Sigmoid colon (tissue), 4 donors: ENCODE results near the gene KIF15.

Experiments used
- EP300 ChIP-seq, 4 donors: sonication (generic); formaldehyde crosslinking; IDR thresholded peaks; one replicate each; pipeline ENCODE4 v1.6.1; 2017; ENCODE audit warnings: antibody characterized with exemption in 4 of 4
- POLR2A ChIP-seq, 2 donors: fragments of 450-650 bp; IDR thresholded peaks; one replicate each; pipeline ENCODE4 v1.6.1; 2016; ENCODE audit warnings: antibody characterized with exemption in 2 of 2, mild to moderate bottlenecking in 2 of 2, moderate library complexity in 2 of 2
- POLR2AphosphoS5 ChIP-seq, 4 donors: sonication (generic); formaldehyde crosslinking; IDR thresholded peaks; one replicate each; pipeline ENCODE4 v1.6.1; 2017; ENCODE audit warnings: antibody characterized with exemption in 4 of 4
- TF ChIP-seq, protein P1 (sequence below), 4 experiments: fragments of 450-650 bp in 3 of 4; fragments of 200-600 bp in 1 of 4; IDR thresholded peaks; one replicate each; pipeline ENCODE4 v1.5.1; 2016 to 2019; ENCODE audit warnings: antibody characterized with exemption in 4 of 4, mild to moderate bottlenecking in 3 of 4, moderate library complexity in 2 of 4

DNA sequence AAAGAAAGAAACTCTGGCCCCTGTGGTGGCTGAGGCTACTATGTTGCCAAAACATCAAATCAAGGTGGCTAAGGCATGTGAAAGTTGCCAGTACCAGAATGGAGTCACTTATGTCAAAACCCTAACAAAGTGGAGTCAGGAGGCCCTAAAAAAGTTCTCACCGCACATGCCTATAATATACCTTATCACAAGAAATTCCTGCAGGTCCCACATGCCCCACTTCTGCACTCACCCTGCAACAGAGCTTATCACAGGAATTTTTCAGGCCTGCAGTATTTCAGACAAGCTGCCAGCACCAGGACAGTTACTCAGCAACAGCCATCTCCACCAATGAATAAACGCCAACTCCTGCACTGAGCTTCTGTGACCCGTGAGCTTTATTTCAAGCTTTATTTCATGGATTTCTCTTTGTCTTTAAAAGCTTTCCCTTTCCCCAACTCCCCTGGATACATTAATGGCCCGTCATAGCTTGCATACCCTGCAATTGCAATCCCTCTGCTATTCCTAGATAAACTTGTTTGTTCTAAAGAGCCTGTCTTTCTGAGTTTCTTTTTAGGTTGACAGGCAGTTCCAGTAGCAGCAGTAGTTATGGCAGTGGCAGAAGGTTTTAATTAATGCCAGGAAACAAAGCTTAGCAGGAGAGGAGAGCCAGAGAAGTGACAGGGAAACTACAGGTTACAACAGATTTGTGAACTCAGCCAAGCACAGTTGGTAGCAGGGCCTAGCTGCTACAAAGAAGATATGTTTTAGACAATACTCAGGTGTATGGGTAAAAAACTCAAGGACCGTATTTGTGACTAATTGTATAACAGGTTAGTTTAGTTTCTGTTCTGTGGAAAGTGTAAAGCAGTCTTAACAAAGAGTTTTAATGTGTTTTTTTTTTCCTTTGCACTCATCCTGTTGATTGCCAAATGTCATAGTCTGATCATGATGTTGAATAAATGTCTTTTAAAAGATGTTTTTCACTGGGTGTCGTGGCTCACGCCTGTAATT, 84.2 kb downstream of the KIF15 start:
- TF ChIP-seq POLR2A (IDR thresholded peaks at IDR 0.05) (no peak), POLR2AphosphoS5 (IDR thresholded peaks at IDR 0.05) (peak in 2 of 4 donors; percentile 57 to 61), EP300 (IDR thresholded peaks at IDR 0.05) (no peak)
- TF ChIP-seq, protein P1, sequence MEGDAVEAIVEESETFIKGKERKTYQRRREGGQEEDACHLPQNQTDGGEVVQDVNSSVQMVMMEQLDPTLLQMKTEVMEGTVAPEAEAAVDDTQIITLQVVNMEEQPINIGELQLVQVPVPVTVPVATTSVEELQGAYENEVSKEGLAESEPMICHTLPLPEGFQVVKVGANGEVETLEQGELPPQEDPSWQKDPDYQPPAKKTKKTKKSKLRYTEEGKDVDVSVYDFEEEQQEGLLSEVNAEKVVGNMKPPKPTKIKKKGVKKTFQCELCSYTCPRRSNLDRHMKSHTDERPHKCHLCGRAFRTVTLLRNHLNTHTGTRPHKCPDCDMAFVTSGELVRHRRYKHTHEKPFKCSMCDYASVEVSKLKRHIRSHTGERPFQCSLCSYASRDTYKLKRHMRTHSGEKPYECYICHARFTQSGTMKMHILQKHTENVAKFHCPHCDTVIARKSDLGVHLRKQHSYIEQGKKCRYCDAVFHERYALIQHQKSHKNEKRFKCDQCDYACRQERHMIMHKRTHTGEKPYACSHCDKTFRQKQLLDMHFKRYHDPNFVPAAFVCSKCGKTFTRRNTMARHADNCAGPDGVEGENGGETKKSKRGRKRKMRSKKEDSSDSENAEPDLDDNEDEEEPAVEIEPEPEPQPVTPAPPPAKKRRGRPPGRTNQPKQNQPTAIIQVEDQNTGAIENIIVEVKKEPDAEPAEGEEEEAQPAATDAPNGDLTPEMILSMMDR (IDR thresholded peaks at IDR 0.05) = no peak
